Large intestine (tissue), 3 donors: ENCODE measurements around the gene LRRK1. TPM values are rescaled to one million over a fixed set of nuclear protein-coding genes. Genes with fewer than 3 reads are reported as not detected.

Experiments used
- DNase-seq, 2 donors: peaks; one replicate each; pipeline versions ENCODE4 v3.0.0 to v3.0.0-alpha.2; 2013
- H3K27ac ChIP-seq: one replicate; pipeline ENCODE4 v1.5.1; 2013; ENCODE audit warnings: low read length
- H3K27me3 ChIP-seq: 2 replicates; pipeline ENCODE4 v1.6.1; 2013; ENCODE audit warnings: low read length; ENCODE audit not compliant: control insufficient read depth, insufficient read depth
- H3K36me3 ChIP-seq: 2 replicates; pipeline ENCODE4 v1.6.1; 2013; ENCODE audit warnings: low read length; ENCODE audit not compliant: control insufficient read depth, insufficient read depth
- H3K4me1 ChIP-seq: one replicate; pipeline ENCODE4 v1.6.1; 2013; ENCODE audit warnings: low read length; ENCODE audit not compliant: control insufficient read depth, insufficient read depth
- H3K4me3 ChIP-seq: one replicate; pipeline ENCODE4 v1.5.1; 2013; ENCODE audit warnings: low read length
- H3K9me3 ChIP-seq: one replicate; pipeline ENCODE4 v1.6.1; 2013; ENCODE audit warnings: mild to moderate bottlenecking, low read depth, low read length, moderate library complexity; ENCODE audit not compliant: control insufficient read depth
- WGBS: methylation state at CpG from one replicate; pipeline ENCODE4 v1.1.5; 2013; ENCODE audit warnings: low lambda C conversion rate; ENCODE audit not compliant: insufficient coverage; 5-methylcytosine and 5-hydroxymethylcytosine counted together
- polyA plus RNA-seq: library from polyadenylated mRNA; unstranded; fragments of 120-200 nt; gene quantifications from one replicate; pipeline ENCODE4 v1.2.1, GENCODE V29; 2013

The LRRK1 gene
- polyA plus RNA-seq, 1 donor: 4.2 TPM

- H3K36me3 ChIP-seq: peaks cover 6% of the 10 kb centered on the region
- H3K27me3 ChIP-seq: no peaks in the 10 kb centered on the region
- no peaks in the 10 kb centered on the region for H3K9me3 ChIP-seq
- DNase-seq: no peak
- no peak overlapping the region for H3K4me3 ChIP-seq
- peak overlapping the region; percentile 26 for H3K27ac ChIP-seq
- no peaks in the 10 kb centered on the region for H3K4me1 ChIP-seq
- 82% methylated on average over 2 of the region's 11 CpGs for WGBS
Observed at GRCh38 chr15:101023501-101024072, 104.4 kb downstream of the LRRK1 start.

DNA sequence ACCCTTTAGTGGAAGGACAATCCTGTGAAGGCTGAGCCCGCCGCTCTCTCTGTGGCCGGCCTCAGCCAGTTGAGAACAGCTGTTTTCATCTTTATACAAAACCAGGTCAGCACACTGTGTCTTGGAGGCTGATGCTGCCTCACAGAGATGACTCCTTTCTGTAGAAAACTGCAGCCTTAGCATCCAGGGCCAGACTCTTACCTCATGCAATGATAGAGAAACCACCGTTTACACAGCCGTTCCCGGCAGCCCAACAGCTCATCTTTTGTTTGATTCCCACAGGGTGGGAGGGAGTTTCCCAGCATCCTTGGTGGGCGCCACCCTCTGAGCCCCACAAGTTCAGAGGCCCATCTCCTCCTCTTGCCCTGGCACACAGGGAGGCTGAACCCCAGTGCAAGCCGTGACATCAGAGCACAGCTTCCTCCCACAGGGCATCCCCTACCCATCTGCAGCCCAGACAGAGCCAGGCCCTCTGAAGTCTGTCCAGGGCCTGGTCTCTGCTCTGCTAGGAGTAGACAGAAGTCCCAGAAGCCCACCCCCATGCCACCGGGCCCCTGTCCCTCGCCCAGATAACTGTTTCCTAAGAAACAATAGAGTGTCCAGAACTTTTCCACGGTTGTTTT is 105.0 kb downstream of the LRRK1 start:
- no peaks in the 10 kb centered on the region for H3K27me3 ChIP-seq

GRCh38 chr15:101024706-101025500 is 105.7 kb downstream of the LRRK1 start:
- no peak for DNase-seq
- WGBS: 95% methylated on average over 3 of the region's 20 CpGs
- Histone ChIP-seq H3K27me3 (no peaks in the 10 kb centered on the region), H3K27ac (peak overlapping the region; percentile 53), H3K4me3 (no peak overlapping the region), H3K36me3 (peaks cover 7% of the 10 kb centered on the region), H3K9me3 (no peaks in the 10 kb centered on the region), H3K4me1 (no peaks in the 10 kb centered on the region)

More for the DNA sequence above, 105.0 kb downstream of the LRRK1 start:
- peak overlapping the region; percentile 53 for H3K27ac ChIP-seq
- peaks cover 7% of the 10 kb centered on the region for H3K36me3 ChIP-seq
- no CpG with 5 or more reads among the region's 11 CpGs for WGBS
- DNase-seq: peak in 1 of 2 donors; percentile 38
- H3K4me1 ChIP-seq: no peaks in the 10 kb centered on the region
- H3K4me3 ChIP-seq: no peak overlapping the region
- H3K9me3 ChIP-seq: no peaks in the 10 kb centered on the region

GRCh38 chr15:101025501-101025885 is 106.3 kb downstream of the LRRK1 start:
- Histone ChIP-seq H3K4me1 (no peaks in the 10 kb centered on the region), H3K27ac (no peak overlapping the region), H3K9me3 (no peaks in the 10 kb centered on the region), H3K36me3 (peaks cover 7% of the 10 kb centered on the region), H3K27me3 (no peaks in the 10 kb centered on the region), H3K4me3 (no peak overlapping the region)
- WGBS: no CpG with 5 or more reads among the region's 6 CpGs
- no peak for DNase-seq

DNA sequence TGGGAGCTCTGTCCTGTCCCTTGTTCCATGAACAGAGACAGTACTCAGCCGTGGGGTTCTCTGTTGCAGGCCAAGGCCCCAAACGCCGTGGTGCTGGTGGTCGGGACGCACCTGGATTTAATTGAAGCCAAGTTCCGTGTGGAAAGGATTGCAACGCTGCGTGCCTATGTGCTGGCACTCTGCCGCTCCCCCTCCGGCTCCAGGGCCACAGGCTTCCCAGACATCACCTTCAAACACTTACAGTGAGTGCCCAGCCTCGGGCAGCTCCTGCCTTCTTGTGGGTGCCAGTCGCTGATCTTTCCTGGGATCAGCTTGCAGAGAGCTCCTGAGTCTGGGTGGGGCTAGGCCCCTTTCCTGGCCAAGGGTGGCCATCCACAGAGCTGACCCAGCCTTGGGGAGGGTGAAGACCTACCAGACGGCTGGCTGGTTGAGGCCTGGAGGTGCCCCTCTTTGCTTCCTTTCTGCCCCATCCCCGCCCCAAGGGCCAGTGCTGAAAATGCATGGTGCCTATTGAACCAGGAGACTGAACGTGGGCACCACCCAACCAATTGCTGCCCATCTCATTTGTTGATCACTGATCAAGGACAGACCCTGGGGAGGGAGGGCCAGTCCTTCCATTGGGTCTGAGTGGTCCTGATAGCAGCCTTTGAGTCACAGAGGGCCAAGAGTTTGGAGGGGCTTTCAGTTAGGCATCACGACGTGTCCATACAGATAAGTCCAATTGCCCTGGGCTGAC is 106.9 kb downstream of the LRRK1 start:
- H3K36me3 ChIP-seq: peaks cover 6% of the 10 kb centered on the region
- H3K4me3 ChIP-seq: no peak overlapping the region
- no peaks in the 10 kb centered on the region for H3K9me3 ChIP-seq
- DNase-seq: no peak
- no peaks in the 10 kb centered on the region for H3K27me3 ChIP-seq
- no peaks in the 10 kb centered on the region for H3K4me1 ChIP-seq
- H3K27ac ChIP-seq: no peak overlapping the region
- WGBS: no CpG with 5 or more reads among the region's 17 CpGs

GRCh38 chr15:101026656-101027272 is 107.6 kb downstream of the LRRK1 start:
- Histone ChIP-seq H3K4me1 (no peaks in the 10 kb centered on the region), H3K36me3 (peaks cover 4% of the 10 kb centered on the region), H3K4me3 (no peak overlapping the region), H3K27ac (no peak overlapping the region), H3K9me3 (no peaks in the 10 kb centered on the region), H3K27me3 (no peaks in the 10 kb centered on the region)
- WGBS: no CpG with 5 or more reads among the region's 13 CpGs
- no peak for DNase-seq

GRCh38 chr15:101027273-101027901 is 108.2 kb downstream of the LRRK1 start:
- H3K36me3 ChIP-seq: peaks cover 4% of the 10 kb centered on the region
- no peak overlapping the region for H3K4me3 ChIP-seq
- DNase-seq: no peak
- H3K27ac ChIP-seq: no peak overlapping the region
- H3K27me3 ChIP-seq: no peaks in the 10 kb centered on the region
- WGBS: no CpG with 5 or more reads among the region's 25 CpGs
- H3K9me3 ChIP-seq: no peaks in the 10 kb centered on the region
- H3K4me1 ChIP-seq: no peaks in the 10 kb centered on the region

GRCh38 chr15:101027920-101028319 is 108.8 kb downstream of the LRRK1 start:
- DNase-seq: no peak
- H3K4me1 ChIP-seq: no peaks in the 10 kb centered on the region
- no peak overlapping the region for H3K4me3 ChIP-seq
- peaks cover 4% of the 10 kb centered on the region for H3K36me3 ChIP-seq
- H3K27me3 ChIP-seq: no peaks in the 10 kb centered on the region
- WGBS: no CpG with 5 or more reads among the region's 13 CpGs
- no peaks in the 10 kb centered on the region for H3K9me3 ChIP-seq
- H3K27ac ChIP-seq: no peak overlapping the region

DNA sequence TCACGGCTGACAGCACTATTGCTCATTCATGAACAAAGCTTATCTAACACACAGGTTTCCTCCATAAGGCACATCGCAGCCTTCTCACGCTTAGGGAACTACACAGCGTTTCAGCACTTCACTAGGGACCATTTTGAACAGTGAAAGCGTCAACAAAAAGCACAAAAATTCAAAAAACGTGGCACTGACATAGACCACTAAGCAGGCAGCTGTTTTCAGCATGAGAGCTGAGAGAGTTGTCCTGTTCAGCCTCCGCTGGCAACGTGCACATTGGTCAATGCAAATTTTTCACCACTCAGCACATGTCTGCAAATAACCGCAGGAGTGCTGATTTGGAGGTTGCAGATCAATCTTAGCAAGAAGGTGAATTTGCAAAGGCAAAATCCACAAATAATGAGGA is 109.2 kb downstream of the LRRK1 start:
- H3K36me3 ChIP-seq: peaks cover 4% of the 10 kb centered on the region
- no CpG with 5 or more reads among the region's 9 CpGs for WGBS

More for the DNA sequence above, 109.2 kb downstream of the LRRK1 start:
- Histone ChIP-seq H3K27me3 (no peaks in the 10 kb centered on the region), H3K4me1 (no peaks in the 10 kb centered on the region), H3K27ac (no peak overlapping the region), H3K4me3 (no peak overlapping the region), H3K9me3 (no peaks in the 10 kb centered on the region)
- DNase-seq: no peak
